DLD1 (cell line): ENCODE measurements around the gene PLBD2.

Experiments
- in situ Hi-C: cut with HindIII; loops from 2 replicates; pipeline ENCODE4 v1.10.0; 2017; ENCODE audit warnings: low sequenced_read_pairs

Gene PLBD2, protein sequence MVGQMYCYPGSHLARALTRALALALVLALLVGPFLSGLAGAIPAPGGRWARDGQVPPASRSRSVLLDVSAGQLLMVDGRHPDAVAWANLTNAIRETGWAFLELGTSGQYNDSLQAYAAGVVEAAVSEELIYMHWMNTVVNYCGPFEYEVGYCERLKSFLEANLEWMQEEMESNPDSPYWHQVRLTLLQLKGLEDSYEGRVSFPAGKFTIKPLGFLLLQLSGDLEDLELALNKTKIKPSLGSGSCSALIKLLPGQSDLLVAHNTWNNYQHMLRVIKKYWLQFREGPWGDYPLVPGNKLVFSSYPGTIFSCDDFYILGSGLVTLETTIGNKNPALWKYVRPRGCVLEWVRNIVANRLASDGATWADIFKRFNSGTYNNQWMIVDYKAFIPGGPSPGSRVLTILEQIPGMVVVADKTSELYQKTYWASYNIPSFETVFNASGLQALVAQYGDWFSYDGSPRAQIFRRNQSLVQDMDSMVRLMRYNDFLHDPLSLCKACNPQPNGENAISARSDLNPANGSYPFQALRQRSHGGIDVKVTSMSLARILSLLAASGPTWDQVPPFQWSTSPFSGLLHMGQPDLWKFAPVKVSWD

DNA sequence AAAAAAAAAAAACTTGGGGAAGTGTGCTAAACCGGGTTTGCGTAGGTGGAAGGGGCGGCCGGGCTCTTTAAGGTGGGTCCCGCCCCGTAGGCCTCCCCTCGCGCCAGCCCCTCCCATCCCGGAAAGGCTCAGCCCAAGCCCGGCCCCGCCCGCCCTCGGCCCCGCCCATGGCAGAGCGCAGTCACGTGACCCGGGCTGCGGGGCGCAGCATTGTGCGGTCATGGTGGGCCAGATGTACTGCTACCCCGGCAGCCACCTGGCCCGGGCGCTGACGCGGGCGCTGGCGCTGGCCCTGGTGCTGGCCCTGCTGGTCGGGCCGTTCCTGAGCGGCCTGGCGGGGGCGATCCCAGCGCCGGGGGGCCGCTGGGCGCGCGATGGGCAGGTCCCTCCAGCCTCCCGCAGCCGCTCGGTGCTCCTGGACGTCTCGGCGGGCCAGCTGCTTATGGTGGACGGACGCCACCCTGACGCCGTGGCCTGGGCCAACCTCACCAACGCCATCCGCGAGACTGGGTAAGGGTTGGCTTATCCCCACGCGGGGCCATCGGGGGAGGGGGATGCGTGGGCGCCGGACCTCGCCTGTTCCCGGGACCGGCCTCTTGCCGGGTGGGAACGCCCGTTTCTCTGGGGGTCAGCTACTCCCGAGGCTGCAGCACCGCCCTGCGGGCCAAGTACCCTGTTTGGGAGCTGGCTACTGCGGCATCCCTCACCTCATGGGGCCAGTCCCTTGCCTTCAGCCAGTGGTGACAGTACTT lies at the start of gene PLBD2:
TSS of gene PLBD2 (plus strand) at position 207 of the 752 bp plus-strand sequence. CDS start at position 221, 14 bp downstream.
- in situ Hi-C loops = no loop called here

DNA sequence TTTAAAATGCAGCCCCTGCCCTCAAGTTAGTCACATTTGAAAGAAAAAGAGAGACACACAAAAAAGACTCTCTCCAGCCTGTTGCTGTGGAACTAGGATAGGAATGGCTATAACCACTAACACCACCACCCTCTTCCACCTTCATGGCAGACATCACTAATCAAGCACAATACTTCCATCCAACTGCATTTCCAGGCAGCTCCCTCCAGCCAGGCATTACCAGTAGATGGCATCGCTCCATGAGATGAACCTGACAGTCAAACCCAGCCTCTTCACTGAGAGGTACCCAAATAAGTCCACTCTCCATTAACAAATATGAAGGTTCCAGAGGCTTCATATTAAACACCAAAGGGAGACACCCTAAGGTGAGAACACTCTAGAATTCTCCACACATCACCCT lies 47.9 kb upstream of the PLBD2 start:
- in situ Hi-C loops = no loop called here

DNA sequence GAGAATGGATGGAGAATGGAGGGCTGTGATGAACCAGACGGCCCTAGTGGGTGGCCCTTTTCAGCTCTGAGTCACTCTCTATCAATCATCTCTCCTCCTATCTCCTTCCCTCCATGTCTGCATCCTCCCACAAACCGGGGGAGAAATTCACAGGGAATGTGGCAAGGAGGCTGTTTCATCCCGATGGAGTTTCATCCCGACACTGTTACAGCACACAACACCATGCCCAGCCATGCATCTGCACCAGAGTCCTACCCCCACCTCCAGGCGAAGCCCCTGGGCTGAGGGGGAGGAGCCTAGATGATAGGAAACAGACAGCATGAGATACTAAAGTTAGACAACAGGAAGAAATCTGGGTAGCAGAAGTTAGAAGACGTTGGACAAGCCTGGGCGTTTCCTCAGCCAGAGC lies 44.3 kb upstream of the PLBD2 start:
- in situ Hi-C loops = no loop called here

DNA sequence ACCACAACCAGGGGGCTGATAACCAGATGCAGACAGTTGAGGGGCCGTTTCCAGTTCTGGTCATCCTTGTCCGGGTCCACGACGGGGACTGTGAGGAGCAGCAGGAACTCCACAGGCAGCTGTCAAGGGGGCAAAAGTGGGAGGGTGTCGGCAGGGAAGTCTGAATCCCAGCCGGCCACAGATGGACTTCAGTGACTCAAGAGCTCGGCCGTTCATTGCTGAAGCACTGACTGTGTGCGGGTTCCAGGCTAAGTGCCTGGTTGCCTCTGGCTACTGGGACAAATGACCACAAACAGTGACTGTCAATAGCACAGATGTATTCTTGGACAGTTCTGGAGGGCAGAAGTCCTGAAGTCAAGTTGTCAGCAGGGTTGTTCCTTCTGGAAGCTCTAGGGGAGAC lies 43.0 kb upstream of the PLBD2 start:
- in situ Hi-C loops = no loop called here

DNA sequence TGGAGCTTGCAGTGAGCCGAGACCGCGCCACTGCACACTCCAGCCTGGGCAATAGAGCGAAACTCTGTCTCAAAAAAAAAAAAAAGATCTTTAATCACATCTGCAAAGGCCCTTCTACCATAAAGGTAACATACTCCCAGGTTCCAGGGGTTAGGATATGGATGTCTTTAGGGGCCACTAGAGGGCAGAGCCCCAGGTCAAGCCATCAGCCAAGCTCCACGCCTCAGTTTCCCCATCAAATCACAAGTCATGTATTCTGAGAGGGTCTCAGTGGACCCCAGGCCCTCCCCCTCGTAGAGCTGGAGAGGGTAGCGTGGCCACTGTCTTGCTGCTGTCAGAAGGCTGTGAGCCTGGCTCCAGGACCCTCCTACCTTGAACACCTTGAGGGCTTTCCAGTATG lies 42.2 kb upstream of the PLBD2 start:
- in situ Hi-C loops = no loop called here

DNA sequence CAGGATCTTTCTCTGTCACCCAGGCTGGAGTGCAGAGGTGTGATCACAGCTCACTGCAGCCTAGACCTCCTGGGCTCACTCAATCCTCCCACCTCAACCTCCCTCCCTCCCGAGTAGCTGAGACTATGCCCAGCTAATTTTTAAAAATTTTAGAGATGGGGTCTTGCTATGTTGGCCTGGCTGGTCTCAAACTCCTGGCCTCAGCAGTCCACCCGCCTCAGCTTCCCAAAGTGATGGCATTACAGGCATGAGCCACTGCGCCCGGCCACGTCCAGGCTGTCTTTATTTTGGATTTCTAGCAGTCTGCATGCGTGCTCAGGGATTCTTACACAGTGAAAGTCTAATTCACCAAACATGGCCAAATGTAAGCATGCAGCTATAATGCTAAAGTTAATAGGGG lies 41.3 kb upstream of the PLBD2 start:
- in situ Hi-C loops = no loop called here

DNA sequence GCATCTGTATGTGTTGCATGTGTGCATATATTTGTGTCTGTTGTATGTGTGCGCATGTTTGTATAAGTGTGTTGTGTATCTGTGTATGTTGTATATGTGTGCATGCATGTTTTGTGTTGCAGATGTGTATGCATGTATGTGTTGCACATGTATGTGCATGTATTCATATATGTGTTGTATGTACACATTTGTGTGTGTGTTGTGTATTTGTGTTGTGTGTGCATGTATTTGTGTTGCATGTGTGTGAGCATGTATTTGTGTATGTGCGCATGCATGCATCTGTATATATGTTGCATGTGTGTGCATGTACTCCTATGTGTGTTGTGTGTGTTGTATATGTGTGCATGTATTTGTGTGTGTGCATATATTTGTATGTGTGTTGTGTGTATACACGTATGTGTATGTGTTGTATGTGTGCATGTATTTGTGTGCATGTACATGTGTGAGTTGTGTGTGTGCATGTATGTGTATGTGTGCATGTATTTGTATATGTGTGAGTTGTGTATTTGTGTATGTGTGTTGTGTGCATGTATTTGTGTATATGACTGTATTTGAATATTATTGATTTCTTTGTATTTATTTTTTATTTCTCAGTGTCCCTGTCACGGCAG lies 40.2 kb upstream of the PLBD2 start:
- in situ Hi-C loops = no loop called here

DNA sequence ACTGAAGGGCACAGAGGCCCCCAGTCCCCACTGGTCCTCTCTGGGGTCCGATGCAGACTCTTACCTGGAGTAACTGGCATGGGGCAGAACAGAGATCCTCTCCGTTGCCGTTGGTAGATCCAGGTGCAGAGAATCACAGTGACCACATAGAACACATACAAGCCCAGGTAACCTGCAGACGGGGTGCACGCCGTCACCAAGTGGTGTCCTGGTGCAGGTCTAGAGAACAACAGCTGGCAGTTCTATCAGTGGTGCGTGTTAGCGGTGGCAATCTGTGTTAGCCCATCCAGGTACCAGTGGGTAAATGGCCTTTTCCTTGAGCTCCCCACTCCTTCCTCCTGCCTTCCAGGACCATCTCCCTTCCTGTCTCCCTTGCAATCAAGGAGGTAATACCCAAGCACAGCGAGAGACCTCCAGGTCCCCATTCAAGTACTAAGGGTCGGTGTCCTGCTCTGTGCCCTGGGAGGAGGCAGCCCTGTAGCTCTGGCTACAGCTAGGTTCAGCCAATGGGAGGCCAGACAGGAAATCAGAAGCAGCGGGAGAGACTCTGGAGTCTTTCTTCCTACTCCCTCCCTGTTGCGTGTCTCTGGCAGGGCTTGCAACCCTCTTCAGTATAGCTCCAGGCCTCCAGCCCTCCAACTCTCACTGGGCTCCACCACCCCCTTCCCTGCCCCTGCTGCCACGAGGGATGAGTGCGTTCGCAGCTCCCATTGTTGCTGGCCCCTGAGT lies 39.3 kb upstream of the PLBD2 start:
- in situ Hi-C loops = no loop called here

DNA sequence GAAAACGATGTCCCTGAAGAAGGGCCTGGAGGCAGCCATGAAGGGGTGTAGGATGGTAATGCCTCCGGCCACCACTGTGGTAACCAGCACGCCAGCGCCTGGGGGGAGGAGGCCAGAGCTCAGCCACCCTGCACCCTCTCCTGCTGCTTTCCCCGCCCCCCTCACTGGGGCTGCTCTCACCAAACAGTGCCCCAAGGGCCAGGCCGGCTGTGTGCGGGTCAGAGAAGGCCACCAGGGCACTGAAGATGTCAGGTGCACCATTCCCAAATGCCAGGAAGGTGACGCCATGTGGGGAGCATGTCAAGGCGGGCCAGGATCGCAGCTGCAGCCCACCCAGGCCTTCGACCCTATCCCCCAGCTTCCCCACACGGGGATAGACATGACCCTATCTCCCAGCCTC lies 38.0 kb upstream of the PLBD2 start:
- in situ Hi-C loops = no loop called here

DNA sequence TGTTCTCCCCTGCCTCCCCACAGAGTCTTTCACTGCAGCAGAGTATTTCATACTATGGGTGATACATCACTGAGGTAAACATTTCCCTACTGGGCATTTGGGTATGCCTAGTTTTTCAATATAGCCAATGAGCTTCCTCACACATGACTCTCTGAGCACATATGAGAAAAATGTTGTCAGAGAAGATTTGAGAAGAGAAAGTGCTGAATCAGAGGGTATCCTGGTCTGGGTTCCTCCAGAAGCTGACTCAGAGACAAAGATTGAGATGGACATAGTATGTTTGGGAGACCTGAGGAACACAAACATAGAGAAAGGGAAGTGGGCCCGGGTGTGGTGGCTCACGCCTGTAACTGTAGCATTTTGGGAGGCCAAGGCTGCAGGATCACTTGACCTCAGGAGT lies 36.0 kb upstream of the PLBD2 start:
- in situ Hi-C loops = no loop called here

DNA sequence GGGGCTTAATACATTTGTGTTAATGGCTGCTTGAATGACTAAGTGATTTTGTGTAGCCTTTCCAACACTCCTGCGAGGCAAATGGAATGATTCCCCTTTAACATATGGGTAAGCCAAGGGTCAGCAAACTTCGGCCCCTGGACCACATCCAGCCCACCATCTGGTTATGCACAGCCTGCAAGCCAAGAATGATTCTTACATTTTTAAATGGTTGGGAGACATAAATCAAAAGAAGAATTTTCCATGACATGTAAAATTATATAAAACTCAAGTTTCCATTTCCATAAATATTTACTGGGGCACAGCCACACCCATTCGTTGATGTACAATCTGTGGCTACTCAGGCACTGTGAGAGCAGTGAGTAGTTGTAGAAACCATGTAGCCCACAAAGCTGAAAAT lies 32.5 kb upstream of the PLBD2 start:
- in situ Hi-C loops = no loop called here

DNA sequence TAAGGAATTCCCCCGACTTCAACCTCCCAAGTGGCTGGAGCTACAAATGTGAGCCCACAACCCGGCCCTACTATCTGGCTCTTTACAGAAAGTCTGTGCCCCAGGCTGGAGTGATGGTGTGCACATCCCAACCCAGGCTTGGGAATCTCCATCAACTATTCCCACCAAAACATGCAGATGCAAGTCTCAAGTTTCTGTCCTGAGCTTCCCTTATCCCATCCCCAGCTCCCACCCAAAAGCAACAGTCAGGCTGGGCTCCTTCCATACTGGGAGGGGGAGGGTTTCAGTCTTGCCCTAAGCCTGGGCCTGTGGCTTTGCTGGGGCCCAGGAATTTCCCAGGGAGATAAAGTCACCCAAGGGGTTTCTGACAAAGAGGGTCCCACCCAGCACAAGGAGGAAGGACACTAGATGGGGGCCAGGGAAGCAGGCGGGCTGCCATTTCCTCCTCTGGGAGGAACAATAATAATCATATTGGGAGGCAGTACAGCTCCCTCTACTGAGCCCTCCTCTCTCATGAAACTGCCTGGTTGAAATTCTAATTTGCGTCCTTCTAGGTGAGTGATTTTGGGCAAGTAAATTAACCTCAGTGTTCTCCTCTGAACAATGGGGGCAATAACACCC lies 31.5 kb upstream of the PLBD2 start:
- in situ Hi-C loops = no loop called here

DNA sequence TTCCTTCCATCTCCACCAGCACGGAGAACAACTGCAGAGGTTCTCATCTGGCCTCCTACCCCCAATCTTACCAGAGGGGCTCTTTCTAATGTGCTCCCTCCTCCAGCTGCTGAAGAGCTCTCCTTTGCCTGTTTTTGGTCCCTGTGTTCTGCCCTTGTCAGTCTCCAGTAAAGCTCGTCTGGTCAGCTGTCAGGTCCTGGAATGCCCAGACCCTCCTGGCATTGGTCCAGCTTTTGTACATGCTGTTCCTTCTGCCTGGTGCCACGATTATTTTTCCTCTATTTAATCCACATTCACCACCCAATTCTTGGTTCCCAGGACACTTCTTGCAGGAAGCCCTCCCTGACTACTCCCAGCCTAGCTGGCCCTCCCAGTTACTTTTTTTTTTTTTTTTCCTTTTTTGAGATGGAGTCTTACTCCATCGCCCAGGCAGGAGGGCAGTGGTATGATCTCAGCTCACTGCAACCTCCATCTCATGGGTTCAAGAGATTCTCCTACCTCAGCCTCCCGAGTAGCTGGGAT lies 30.0 kb upstream of the PLBD2 start:
- in situ Hi-C loops = no loop called here

DNA sequence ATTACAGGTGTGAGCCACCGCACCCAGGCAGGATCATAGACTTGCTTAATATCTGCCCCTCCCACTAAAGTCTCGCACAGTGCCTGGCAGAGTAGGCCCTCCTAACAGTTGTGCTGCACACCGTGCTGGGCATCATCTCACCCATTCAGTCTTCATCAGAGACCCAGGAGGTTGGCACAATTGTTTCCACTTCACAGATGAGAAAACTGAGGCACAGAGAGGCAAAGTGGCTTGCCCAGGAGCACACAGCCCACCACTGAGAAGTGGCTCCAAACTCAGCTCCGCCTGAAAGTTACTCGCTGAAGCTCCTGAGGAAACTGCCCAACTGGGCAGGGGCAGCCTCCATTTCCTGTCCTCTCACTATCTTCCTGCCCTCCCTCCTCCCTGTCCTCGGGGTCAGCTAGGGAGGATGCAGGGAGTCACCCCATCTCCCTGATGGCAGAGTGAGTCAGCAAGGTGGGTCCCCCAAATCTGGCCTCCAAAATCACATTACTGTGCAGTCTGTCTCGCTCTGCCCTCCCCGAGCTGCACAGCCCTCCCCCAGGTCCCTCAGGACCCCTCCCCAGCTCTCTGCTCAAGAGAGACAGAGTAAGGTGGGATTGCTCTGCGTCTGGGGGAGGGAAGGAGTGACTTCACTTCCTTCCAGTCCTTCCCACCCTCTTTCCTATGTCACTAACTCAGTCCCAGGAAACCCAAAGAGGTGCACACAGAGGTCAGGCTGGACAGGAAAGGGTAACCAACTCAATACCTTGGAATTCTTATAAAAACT lies 29.2 kb upstream of the PLBD2 start:
- in situ Hi-C loops = no loop called here

DNA sequence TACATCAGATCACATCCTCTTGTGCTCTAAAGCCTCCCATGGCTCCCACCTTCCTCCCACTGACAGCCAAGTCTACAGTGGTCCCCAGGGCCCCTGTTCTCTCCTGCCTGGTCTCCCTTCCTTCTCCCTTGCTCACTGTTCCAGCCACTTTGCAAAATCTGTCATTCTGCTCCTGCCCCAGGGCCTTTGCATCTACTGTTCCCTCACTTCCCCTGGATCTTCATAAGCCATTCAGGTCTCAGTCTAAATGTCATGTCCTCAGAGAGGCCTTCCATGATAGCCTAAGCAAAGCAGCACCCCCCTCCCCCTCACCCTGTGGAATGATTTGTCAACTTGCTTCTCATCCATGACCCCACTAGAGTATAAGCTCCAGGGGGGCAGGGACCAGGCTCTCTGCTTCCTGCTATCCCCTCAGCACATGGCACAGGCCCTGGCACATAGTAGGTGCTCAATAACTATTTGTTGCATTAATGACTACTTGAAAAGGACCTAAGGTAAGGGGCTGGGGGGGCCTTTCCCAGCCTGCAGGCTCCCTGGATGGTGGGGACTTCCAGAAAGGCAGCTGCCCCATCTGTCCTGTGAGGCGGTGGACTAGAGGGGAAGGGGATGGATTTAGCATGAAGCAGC lies 28.5 kb upstream of the PLBD2 start:
- in situ Hi-C loops = no loop called here

DNA sequence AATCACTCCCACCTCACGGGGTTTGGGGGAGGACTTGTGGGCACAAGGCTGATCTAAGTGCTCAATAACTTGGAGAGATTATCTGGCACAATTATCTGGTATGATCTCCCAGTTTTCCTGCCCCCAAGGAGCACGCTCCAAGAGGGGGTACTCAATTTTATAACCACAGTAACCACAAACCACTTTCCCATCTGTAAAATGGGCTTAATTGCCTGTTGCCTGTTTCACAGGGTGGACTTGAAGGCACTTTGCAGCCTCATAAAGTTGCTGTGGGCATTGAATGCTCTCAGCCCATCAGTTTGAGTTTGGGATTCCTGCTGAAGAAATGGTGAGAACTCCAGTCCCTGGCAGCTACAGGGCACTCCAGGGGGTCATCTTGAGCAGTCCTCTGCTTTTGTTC lies 27.9 kb upstream of the PLBD2 start:
- in situ Hi-C loops = no loop called here

DNA sequence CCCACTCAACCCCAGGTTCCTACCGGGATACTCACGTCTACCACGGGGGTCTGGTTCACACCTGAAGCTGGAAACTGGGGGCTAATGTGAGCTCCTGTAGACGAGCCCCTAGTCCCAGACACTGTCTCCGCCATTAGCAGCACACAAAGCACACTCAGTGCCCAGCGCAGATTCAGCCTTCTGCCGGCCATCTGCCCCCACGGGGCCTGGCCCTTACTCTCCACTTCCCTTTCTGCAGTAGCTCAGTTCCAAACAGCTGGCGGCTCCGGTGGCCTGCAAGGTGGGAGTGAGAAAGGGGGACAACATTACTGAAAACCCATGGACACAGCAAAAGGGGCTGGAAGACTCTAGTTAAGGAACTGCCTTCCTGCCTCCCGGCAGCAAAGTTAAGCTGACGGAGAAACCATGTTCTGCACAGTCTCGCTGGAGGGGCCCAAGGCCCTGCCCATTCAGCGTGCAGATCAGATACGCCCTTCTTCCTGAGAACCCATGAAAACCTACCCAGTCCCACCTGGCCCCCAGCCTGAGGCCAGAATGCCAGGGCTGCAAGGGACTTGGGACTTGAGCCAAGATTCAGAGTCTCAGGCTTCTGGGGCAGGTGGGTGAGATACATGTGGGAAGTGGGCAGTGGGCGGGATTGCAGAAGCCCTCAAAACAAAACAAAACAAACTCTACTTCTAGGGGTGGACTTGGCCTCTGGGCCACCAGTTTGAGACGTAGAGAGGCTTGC lies 25.5 kb upstream of the PLBD2 start:
- in situ Hi-C loops = no loop called here

DNA sequence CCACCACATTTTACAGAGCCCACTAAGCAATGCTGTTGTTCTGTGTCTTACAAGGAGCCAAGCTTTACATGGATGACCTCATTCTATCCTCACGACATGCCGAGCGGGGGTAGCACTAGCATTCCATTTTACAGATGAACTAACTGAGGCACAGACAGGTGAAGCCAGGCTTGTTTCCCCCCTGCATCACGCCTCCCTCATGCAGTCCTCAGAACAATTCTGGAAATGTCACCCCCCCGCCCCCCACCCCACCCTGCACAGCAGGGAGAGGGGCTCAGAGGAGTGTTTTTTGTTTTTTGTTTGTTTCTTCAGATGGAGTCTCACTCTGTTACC lies 25.0 kb upstream of the PLBD2 start:
- in situ Hi-C loops = no loop called here
